Fibroblast of pulmonary artery (primary cell): Measurements from ENCODE around the gene BEGAIN.

ENCODE experiments used
- DNase-seq: peaks from one replicate; pipeline ENCODE4 v3.0.0-alpha.2; 2010; ENCODE audit warnings: low read depth
- H3K4me3 ChIP-seq: replicated peaks from 2 replicates; pipeline ENCODE4 v1.5.1; 2011; ENCODE audit warnings: low read depth, mild to moderate bottlenecking, control low read depth, low read length, moderate library complexity
- TF ChIP-seq, protein P1 (sequence below): IDR thresholded peaks from 2 replicates; pipeline ENCODE4 v1.5.1; 2011; ENCODE audit warnings: mild to moderate bottlenecking, control low read depth, low read length, inconsistent platforms; ENCODE audit errors: missing control alignments

BEGAIN gene

DNA sequence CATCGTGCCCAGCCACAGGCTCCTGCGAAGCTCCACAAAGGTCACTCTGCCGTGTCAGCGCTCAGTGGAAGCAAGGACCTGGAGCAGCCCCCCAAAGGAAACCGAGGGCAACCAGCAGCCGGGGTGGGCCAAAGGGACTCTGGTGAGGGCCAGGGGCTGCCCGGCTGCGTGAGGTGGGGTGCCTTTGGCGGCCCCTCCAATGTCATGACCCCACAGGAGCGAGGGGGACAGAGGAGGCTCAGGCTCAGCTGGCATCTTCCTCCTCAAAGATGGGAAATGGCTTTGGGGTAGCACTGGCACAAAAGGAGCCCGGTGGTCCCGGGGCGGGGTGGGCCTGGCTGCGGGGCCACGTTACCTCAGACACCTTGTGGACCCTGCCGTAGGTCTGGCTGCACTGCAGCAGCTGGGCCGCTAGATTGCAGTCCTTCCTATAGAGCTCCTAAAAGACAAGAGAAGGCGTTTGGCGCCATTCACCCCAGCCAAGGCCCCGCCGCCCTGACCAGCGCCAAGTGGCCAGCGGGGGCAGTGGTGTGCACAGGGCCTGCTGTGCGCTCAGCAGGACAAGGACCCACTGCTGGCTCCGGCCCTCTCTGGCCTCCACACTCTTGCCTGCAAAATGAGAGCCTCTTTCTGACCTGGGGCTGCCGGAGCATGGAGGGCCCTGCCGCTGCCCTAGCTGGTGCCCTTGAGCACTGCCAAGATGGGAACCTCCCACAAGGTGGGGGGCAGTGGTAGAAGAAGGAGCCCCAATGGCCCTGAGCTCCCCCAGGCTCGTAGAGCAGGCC lies 46.9 kb downstream of the BEGAIN start:
- TF ChIP-seq, protein P1, sequence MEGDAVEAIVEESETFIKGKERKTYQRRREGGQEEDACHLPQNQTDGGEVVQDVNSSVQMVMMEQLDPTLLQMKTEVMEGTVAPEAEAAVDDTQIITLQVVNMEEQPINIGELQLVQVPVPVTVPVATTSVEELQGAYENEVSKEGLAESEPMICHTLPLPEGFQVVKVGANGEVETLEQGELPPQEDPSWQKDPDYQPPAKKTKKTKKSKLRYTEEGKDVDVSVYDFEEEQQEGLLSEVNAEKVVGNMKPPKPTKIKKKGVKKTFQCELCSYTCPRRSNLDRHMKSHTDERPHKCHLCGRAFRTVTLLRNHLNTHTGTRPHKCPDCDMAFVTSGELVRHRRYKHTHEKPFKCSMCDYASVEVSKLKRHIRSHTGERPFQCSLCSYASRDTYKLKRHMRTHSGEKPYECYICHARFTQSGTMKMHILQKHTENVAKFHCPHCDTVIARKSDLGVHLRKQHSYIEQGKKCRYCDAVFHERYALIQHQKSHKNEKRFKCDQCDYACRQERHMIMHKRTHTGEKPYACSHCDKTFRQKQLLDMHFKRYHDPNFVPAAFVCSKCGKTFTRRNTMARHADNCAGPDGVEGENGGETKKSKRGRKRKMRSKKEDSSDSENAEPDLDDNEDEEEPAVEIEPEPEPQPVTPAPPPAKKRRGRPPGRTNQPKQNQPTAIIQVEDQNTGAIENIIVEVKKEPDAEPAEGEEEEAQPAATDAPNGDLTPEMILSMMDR, result peak; percentile 27
- DNase-seq, result no peak
- H3K4me3 ChIP-seq, result no peak overlapping the region

DNA sequence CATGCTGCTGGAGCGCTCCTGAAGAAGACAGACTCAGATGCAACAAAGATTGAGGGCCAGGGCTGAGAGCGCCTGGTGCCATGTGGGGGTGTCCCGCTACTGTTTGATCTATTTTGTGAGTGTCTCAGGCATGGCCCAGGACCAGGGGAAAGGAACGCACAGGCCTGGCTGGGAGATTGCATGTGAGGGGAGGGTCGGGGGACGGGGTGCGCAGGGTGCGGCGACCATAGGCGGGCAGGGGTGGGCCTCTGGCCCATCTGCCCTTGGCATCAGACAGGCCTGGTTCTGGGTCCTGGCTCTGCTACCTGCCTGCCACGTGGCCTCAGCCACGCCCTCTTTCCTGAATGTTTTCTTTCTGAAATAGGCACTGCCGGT lies 47.5 kb downstream of the BEGAIN start:
- TF ChIP-seq, protein P1, result no peak
- no peak overlapping the region for H3K4me3 ChIP-seq
- DNase-seq, result no peak

DNA sequence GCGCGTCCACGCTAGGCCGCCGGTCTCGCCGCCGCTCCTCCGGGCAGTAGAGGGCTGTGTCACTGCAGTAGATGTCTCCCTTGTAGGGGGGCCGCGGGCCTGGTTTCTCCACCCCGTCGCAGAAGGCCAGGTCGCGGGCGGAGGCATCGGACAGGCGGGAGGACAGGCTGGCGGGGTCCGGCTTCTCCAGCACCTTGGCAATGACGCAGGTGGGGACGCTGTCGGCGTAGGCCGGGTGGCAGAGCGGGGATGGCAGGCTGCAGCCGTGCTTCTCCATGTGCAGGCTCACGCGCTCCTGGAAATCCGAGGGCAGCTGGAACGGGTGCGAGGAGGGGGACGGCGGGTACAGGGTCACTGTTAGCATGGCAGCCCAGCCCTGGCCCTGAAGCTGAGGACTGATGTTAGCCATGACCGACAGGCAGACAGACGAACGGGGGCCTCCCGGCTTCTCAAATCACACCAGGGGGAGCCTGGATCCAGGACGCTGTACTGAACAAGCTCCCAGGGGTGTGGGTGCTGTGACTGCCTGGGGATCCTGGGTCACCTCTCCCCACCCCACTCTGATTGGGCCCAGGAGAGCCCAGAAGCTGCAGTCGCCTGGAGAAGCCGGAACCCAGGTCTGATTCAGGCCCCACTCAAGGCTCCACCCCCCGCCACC lies 48.1 kb downstream of the BEGAIN start:
- no peak overlapping the region for H3K4me3 ChIP-seq
- TF ChIP-seq, protein P1, result no peak
- no peak for DNase-seq

DNA sequence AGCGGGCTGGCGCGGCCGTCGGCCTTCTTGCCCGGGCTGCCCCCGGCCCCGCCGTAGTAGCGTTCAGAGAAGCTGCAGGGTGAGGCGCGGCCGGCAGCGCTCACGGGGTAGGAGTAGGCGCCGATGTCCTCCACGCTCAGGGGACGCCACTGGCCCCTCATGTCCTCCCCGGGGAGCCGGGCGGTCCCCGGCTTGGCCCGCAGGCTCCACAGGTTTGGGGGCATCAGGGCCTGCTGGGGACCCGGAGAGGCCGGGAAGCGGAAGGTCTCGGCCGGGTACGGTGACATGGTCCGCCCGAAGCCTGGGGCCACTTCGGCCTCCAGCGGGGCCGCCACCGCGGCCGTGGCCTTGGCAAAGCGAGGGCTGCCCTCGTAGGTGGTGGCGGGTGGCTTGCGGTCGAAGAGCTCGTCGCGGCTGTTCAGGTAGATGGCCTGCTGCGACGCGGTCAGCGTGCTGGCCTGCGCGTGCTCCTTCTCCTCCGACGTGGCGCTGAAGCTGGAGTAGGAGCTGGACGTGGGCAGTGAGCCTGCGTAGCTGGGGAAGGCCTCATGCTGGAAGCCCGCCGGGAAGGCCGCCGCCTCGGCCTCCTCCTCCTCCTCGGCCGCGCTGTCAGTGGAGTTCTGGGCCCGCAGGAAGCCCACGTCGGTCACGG lies 48.7 kb downstream of the BEGAIN start:
- TF ChIP-seq, protein P1, result no peak
- H3K4me3 ChIP-seq, result no peak overlapping the region
- no peak for DNase-seq

DNA sequence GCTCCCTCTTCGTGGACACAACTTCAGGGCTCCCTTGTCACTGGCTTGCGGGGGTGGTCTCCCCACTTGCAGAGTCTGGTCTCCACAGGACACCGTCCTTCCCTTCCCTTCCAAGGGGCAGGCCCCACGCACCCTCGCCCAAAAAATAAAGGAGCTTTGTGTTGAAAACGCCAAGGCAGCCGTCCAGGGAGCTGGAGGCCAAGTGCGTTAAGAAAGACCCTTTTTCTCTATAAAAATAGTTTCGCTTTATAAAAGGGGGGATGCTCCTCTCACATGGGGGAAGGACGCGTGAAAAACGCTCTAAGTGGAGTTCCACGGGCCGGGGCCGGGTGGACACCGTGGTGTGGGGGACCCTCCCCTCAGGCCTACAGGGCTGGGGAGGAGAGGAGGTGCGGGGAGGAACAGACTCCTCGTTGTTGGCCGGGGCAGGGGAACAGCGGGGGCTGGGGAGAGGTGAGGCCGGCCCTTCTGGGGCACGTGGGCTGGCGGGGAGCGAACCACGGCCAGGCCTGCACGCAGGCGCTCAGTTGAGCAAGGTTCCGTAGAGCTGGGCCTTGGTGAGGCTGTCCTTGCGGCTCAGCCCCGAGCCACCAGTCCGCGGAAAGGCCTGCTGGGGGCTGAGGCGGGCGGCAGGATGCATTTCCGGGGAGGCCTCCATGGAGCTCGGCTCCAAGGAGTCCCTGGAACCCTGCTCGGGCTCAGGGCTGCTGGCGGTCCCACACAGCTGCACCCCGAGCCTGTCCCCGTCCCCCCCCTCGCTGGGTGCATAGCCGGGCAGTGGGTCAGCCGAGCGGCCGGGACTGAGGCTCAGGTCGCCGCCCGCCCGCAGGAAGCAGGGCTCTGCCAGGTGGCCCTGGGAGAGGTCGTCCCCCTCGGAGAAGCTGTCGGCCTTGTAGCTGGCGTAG lies 49.5 kb downstream of the BEGAIN start:
- H3K4me3 ChIP-seq, result no peak overlapping the region
- no peak for DNase-seq
- TF ChIP-seq, protein P1, result no peak

DNA sequence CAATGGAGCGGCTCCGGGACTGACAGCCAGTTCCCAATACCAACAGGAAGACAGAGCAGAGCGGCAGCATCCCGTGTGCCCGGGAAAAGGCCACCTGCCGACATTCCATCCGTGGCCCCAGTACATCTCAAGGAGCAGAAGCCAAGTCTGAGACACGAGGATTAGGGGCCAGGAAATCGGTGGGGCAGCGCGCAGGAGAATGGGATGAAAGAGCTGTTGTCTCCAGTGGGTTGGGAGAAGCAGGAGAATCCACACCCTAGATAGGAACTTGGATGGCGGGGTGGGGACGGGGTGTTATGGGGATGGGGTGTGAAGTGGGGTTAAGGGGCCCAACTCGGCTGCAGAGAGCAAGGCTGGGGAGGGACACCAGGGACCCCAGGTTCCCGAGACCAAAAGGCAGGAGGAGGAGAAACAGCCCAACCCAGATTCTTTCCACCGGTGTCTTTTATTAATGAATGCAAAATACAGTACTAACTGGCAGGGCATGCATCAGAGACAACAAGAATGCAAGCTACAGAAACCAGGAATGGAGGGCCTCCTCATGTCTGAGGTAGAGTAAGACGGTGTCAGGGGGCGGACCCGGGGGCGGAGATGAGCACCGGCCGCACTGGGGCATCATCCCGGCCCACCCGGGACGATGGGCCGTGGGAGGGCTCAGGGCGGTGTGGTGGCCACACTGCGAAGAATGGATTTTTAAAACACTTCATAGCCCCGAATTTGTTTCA lies 50.3 kb downstream of the BEGAIN start:
- TF ChIP-seq, protein P1, result no peak
- DNase-seq, result no peak
- no peak overlapping the region for H3K4me3 ChIP-seq
